H1 (cell line): ENCODE results near the gene PXDN. TPM values are rescaled to one million over a fixed set of nuclear protein-coding genes. Genes with fewer than 3 reads are reported as not detected.

Experiments used
- SIN3A ChIP-seq, 2 experiments: IDR thresholded peaks in 1 of 2; conservative IDR thresholded peaks in 1 of 2; 2 replicates each; pipeline ENCODE4 v1.6.1; 2011 to 2012; ENCODE audit warnings: low read length in 2 of 2, improper control_type of control experiment in 1 of 2, low read depth in 1 of 2, mild to moderate bottlenecking in 1 of 2
- polyA plus RNA-seq, 7 experiments: library from polyadenylated mRNA; depleted of rRNA in 3 of 7; stranded (reverse) in 5 of 7; unstranded in 2 of 7; fragments of >200 nt in 5 of 7; fragments of 200-250 nt in 2 of 7; gene quantifications; 1 replicate in 5 of 7; 2 replicates in 1 of 7; 4 replicates in 1 of 7; pipeline versions ENCODE4 v1.2.1 to v1.2.3, GENCODE V29; 2011 to 2013; ENCODE audit warnings: missing spikeins in 2 of 7, mixed read lengths in 2 of 7
- total RNA-seq: library from RNA; stranded (reverse); fragmentation: NEBNext Ultra II Directional; extraction: Animal tissue kit (Norgen Biotek cat#: 25700); gene quantifications from 2 replicates; pipeline ENCODE4 v1.2.1, GENCODE V29; 2021
- TF ChIP-seq, protein P1 (sequence below): IDR thresholded peaks from 2 replicates; pipeline ENCODE4 v1.6.1; 2012; ENCODE audit warnings: low read length, inconsistent platforms

PXDN gene
- total and polyA plus RNA-seq, 2 of the 8 experiments (the other 6 are each of a cell fraction or from before 2014, with no cell fraction given) = 104 to 141 TPM

DNA sequence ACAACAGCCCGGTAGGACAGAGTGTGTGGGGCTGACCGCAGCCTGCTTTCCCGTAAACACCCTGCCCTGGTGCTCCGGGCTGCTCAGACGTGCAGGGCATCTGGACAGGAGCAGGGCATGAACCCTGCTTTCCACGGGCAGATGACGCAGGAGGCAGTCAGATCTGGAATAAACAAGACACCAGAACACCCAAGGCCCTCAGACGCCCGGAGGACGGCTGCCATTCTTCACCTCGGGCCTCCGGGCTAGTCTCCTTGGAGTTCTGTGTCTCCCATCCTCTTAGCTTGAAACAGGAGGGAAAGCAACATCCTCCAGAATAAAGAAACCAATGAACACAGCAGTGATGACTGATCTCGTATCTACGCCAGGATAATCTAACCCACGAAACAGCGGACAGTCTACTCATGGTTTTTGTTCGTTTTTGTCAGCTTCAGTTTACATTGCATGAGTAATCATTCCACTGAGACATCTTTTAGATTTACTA lies 7.3 kb downstream of the PXDN start (continued):
- TF ChIP-seq SIN3A (conservative IDR thresholded peaks at IDR 0.05 in 1 of 2, IDR thresholded peaks at IDR 0.05 in 1 of 2; ENCODE audit: low read depth in 1 of 2, low read length in 2 of 2) = no peak
- TF ChIP-seq, protein P1, sequence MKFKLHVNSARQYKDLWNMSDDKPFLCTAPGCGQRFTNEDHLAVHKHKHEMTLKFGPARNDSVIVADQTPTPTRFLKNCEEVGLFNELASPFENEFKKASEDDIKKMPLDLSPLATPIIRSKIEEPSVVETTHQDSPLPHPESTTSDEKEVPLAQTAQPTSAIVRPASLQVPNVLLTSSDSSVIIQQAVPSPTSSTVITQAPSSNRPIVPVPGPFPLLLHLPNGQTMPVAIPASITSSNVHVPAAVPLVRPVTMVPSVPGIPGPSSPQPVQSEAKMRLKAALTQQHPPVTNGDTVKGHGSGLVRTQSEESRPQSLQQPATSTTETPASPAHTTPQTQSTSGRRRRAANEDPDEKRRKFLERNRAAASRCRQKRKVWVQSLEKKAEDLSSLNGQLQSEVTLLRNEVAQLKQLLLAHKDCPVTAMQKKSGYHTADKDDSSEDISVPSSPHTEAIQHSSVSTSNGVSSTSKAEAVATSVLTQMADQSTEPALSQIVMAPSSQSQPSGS = no peak
